HG03378 (cell line): ENCODE results near the gene C1GALT1.
"Not testable (repeated sequence)": the region's sequence is repeated elsewhere in the genome, so short reads cannot be mapped to it uniquely, and the experiment has no call there.

Source experiments
- ATAC-seq: cut with Tn5 transposase; IDR thresholded peaks from one replicate; pipeline ENCODE4 v1.9.1; 2021; ENCODE audit warnings: mild to moderate bottlenecking, moderate library complexity; ENCODE audit not compliant: unreplicated experiment

Gene C1GALT1

DNA sequence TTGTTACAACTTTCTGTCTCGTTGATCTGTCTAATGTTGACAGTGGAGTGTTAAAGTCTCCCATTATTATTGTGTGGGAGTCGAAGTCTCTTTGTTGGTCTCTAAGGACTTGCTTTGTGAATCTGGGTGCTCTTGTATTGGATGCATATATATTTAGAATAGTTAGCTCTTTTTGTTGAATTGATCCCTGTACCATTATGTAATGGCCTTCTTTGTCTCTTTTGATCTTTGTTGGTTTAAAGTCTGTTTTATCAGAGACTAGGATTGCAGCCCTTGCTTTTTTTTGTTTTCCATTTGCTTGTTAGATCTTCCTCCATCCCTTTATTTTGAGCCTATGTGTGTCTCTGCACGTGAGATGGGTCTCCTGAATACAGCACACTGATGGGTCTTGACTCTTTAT lies 17.2 kb downstream of the C1GALT1 start:
- not testable (repeated sequence) for ATAC-seq

DNA sequence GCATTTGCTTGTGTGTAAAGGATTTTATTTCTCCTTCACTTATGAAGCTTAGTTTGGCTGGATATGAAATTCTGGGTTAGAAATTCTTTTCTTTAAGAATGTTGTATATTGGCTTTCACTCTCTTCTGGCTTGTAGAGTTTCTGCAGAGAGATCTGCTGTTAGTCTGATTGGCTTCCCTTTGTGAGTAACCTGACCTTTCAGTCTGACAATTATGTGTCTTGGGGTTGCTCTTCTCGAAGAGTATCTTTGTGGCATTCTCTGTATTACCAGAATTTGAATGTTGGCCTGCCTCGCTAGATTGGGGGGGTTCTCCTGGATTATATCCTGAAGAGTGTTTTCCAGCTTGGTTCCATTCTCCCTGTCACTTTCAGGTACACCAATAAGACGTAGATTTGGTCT lies 17.9 kb downstream of the C1GALT1 start:
- not testable (repeated sequence) for ATAC-seq

DNA sequence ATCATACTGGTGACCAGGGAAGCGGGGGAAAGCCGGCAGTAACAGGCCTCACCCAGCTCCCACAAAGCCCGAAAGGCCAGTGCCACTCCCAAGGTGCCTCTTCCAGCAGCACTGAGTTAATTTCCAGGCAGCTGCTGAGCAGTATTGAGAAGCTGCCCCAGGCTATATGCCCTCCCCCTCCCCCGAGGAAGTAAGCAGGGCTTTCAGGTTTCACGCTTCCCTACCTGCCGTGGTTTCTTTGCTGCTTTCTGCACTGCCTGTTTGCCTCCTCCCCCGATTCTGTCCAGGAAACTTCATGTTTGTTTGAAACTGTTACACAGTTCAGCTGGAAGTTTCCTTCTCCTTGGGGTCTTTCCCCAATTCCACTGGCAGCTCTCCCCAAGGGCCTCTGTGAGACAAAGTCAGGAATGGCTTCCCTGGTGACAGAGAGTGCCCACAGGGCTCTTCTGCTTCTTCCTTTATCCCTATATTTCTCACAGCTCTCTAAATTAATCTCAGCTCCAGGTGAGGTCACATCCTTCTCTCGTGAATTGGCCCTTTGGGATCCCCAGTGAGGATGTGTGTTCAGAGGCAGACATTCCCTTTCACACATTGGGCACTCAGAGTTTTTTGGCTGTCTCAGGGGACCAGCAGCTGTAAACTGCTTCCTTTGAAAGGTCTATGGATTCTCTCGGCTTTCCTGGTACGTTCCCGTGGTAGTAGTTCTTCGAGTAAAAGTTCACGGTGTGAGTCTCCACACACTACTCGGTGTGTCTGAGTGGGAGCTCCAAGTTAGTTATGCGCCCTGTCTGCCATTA lies 19.4 kb downstream of the C1GALT1 start:
- ATAC-seq = peak; percentile 90

DNA sequence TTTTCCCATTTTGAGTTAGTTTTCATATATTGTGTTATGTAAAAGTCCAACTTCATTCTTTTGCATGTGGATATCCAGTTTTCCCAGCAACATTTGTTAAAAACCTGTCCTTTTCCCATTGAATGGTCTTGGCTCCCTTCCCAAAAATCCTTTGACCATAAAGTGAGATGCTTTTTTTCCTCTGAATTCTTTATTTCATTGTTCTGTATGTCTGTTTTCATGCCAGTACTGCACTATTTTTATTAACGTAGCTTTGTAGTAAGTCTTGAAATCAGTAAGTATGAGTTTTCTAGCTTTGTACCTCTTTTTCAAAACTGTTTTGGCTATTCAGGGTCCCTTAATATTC lies 20.0 kb downstream of the C1GALT1 start:
- ATAC-seq = no peak

DNA sequence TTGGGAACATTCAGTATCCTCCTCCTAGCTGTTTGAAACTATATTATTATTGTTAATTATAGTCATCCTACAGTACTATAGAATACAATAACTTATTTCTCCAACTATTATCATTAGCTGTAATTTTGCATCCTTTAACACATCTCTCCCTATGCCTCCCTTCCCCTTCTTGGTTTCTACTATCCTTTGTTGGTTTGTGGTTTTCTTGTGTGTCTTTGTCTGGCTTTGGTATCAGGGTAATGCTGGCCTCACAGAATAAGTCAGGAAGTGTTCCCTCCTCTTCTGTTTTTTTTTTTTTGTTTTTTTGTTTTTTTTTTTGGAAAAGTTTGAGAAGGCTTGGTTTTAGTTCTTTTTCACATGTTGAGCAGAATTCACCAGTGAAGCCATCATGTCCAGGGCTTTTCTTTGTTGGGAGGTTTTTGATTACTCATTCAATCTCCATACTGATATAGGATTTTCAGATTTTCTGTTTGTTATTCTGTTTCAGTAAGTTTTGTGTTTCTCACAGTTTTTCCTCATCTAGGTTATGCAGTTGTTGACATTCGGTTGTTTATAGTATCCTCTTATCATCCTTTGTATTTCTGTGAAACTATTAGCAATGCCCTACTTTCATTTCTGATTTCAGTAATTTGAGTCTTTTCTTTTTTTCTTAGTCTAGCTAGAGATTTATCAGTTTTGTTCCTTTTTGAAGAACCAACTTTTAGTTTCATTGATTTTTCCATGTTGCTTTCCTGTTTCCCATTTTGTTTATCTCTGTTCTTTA lies 21.6 kb downstream of the C1GALT1 start:
- no peak for ATAC-seq

DNA sequence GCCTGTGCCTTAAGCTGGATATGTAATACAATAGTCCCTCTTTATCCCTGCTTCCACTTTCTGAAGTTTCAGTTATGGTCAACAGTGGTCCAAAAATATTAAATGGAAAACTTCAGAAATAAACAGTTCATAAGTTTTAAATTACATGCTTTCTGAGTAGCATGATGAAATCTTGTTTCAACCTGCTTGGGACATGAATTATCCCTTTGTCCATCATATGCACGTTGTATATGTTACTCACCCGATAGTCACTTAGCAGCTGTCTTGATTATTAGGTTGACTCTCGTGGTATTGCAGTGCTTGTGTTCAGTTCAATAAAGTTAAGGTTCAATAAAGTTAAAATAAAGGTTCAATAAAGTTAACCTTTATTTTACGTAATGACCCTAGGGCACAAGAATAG lies 25.5 kb downstream of the C1GALT1 start:
- no peak for ATAC-seq

DNA sequence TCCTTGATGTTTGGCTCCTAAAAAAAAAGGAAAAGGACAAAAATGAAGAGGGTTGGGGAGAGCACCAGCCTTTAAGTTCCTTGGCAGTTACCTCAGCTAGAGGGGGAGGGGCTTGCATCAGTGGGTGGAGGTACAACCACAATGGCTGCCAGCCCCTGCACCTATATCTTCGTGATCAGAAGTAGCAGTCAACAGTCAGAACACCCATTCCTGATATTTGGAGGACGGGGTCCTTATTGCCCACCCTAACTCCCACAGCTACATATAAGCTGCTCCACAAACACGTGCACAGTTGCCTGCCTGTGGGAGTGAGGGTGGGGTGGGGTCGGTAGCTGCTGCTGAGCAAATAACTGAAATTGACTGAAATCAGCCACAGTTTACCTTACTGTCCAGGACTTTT lies 26.2 kb downstream of the C1GALT1 start:
- no peak for ATAC-seq

DNA sequence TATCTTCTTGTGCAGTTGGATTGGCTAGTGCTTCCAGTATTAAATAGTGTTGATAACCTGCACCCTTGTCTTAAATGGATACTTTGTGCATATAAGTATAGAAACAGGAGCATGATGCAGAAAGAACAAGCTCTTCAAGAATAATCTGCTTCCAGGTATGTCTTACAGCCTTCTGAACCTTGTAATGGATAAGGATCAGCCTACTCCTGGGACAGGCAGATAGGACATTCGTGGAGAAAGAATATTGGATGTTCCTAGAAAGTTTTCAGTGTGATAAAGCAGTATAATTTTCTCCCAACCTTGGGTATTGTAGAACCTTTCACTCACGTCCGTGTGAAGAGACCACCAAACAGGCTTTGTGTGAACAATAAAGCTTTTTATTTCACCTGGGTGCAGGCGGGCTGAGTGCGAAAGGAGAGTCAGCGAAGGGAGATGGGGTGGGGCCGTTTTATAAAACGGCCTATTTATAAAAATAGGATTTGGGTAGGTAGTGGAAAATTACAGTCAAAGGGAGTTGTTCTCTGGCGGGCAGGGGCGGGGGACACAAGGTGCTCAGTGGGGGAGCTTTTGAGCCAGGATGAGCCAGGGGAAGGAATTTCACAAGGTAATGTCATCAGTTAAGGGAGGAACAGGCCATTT lies 27.2 kb downstream of the C1GALT1 start:
- ATAC-seq = no peak

DNA sequence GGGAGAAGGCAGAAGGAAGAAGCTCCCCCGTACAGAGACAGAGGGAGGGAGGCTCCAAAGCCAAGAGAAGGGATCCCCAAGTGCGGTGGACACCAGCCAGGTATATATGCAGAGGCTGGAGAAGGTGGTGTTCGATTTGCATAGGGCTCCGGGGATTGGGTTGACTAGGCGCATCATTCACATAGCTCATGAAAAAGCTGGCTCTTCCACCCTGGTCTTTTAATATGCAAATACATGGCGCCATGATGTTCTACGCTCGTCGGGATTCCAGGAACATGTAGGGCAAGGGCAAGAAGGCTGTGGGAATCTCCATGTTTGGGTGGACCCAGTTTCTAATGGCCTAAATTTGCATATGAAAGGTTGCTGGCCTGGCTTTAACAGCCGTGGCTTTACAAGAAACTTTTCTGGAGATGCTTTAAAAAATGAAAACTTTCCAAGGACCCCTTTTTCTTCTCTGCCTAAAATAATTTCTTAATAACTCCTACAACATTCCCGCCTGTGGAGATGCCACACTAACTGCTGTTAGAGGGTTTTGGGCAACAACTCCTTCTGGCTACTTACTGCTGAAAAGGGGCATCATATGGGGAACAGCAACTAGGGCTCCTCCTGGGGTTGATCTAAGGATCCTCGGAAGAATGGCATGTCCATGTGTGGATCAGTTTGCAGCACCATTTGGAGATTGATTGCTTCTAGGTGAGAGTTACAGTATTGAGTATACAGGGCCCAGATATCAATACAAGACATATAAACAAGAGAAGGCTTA lies 28.3 kb downstream of the C1GALT1 start:
- no peak for ATAC-seq

DNA sequence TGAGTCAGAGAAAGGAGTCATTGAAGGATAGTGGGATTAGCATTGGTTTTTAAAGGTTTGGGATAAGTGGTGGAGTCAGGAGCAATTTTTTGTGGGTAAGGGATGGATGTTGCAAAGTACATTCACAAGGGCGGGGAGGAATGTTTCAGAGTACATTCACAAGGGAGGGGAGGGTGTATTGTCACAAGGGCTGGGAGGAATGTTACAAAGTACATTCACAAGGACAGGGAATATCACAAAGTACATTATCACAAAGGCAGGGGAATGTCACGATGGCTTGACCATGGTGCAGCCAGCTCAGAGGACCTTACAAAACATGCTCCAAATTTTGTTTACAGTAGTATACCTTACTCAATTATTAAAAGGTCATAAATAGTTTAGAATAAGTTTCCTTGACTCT lies 30.3 kb downstream of the C1GALT1 start:
- ATAC-seq = no peak

DNA sequence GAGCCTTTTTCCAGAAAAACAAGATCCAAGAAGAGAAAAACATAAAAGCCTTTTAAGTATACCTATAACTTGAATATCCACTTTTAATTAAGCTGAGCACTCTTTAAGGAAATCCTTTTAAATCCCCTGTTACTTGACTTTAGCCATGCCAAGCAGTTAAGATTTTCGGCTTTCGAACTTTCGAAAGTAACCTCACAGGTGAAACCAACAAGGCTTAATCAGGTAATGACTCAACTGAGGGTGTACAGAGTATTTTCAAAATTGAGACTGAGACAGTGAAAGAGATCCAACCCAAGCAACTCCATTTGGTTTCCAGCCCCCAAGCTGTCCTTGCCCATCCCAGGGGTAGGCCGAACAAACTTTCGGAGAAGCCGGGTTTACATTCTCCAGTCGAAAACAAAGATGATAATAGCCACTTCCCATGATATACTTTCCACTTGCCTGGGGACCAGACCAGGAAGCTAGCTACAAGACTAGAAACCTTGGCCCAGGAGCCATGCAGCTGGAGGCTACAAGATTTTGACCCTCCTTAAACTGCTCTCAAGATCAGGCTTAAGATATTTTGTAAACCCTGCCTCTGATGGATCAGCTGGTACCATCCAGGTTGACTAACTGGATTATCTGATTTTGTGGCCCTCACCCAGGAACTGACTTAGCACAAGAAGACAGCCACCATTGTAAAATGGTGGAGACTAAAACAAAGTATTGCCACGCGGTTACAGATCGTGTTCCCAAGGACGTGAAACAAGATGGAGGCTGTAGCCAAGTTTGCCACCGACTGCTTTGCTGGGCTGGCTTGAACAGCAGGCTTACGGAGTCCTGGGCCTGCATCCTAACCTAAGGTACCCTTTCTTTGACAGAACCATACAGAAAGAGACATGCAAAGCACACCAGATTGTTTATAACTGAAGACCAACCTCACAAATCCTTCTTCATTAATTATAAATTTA lies 32.3 kb downstream of the C1GALT1 start:
- ATAC-seq = no peak

DNA sequence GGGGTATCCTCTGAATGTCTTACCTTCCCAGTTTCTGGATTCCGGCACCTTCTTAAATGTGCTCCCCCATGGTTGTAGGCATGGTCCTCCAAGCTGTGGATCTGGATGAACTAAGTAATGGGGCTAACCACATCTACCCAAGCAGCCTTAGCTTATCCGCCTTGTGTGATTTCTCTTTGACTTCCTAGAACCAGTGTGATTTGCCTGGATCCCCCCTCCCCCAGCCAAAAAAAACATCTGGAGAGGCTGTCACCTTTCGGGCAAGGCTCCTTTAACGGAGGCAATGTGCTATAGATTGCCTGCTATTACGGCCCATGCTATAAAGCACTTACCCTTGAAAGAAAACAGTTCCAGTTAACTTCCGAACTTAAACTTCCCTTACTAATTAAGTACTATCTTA lies 33.9 kb downstream of the C1GALT1 start:
- no peak for ATAC-seq

DNA sequence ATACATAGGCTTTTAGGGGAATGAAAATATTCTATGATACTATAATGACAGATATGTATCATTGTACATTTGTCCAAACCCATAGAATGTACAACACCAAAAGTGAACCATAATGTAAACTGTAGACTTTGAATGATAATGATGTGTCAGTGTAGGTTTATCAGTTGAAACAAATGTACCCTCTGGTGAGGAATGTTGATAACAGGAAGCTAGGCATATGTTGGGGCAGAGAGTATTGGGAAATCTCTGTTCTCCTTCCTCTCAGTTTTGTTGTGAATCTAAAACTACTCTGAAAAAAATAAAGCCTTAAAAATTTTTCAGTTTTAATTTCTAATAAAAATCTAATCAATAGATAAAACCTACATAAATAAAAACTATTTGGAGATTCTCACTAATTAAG lies 36.9 kb downstream of the C1GALT1 start:
- ATAC-seq = no peak

DNA sequence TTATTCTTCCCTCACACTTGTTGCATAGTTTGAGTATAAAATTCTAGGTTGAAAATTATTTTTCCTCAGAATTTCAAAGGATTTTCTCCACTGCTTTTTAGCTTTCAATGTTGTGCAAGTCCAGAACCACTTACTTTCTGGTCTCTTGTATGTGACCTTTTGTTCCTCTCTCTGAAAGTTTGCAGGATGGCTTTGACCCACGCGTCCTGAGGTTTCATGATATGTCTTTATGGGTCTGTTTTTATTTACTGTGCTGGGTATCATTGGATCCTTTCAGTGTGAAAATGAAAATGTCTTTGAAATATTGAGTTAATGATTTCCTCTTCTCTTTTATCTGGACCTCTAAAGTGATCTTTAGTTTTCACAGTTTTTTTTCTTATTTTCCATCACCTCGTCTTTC lies 38.5 kb downstream of the C1GALT1 start:
- no peak for ATAC-seq

DNA sequence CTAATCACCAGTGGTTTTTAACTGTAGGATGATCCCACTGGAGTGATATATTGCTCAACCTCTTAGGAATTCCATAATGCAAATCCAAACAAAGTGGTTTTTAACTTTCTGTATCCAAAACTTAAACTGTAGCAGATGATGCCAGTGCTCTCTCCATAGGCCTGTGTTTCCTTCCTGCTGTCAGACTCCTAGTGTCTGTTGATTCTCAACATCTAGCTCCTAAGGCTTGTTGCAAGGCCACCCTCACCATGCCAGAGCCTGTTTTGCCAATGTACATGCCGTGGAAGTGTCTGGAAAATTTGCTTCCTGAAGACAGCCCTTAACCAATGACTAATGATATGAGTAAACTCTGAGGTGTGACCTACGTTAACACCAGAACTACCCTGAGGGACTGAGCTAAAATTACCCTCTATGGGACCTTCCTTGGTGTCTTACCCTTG lies 39.3 kb downstream of the C1GALT1 start:
- ATAC-seq = no peak

DNA sequence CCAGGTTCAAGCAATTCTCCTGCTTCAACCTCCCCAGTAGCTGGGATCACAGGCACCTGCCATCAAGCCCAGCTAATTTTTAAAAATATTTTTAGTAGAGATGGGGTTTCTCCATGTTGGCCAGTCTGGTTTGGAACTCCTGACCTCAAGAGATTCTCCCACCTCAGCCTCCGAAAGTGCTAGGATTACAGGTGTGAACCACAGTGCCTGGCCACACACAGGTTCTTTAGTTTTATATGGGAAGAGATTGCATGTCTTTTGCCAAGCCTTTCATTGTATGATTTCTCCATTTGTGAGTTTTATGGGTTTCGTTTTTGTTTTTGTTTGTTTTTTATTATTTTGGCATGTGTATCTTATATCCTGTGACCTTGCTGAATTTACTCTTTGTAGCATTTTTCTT lies 40.9 kb downstream of the C1GALT1 start:
- no peak for ATAC-seq

DNA sequence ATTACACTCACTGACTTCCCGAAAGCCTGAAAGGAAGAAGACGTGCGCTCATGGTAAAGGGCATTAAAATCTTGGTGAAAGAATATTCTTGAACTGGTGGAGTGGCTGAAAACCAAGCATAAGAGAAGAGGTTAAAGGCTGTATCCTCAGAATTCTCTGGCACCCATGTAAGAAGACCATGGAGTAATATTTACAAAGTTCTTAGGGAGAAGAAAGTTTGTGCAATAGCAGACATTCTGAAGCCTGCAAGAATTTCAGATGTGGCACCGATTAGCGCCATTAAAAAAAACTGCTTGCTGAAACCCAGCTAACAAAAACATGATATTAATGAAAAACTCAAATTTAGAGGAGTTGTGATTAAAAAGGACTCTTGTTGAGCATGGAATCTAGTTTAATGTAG lies 44.1 kb downstream of the C1GALT1 start:
- no peak for ATAC-seq

DNA sequence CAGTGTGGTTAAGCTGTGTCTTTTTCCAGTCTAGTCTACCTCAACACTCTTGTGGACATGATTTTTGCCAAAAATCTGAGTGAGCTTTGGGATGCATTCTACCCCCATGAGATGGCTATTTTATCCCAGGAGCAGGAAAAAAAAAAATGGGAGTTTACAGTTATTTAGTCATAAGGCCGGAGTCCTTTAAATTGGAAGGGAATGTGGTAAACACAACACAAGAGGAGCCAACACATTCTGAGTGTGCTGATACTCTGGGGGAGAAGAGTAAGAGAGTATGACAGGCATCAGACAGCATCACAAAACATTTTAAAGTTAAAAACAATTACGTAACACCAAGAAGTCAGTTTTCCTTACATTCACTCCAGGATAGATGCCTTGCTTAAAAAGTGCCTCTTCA lies 46.1 kb downstream of the C1GALT1 start:
- ATAC-seq = no peak

DNA sequence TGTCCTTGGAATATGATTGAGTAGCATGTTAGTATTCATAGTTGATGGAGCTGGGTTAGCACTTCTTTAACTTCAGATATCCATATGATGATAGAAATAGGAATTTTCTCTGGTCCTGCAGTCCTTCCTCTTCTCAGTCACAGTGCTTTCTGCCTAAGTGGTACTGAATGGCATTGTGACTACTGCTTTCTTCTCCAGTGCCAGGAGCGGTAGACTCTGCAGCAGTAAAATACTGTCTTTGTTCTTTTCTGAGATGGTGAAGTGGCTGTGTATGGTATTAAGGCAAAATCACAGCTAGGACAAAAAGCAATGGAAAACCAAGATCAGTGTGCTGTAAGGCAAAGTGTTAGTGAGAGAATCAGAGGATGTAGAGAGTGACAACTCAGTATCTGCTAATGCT lies 46.6 kb downstream of the C1GALT1 start:
- ATAC-seq = no peak

DNA sequence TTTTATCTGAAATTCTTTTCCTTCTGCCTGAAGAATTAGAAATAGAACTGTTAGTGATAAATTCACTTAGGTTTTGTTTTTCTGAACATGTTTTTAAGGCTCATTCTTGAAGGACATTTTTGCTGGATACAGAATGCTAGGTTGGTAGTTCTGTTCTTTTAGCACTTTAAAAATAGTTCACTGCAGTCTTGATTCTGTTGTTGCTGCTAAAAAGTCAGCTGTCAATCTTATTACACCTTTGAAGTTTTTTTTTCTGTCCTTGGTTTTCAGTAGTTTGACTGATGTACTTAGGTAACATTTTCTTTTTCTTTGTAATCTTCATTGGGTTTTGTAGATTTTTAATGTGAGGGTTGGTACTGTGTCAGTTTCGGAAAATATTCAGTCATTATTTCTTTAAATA lies 48.7 kb downstream of the C1GALT1 start:
- no peak for ATAC-seq
